ENCODE measurements around the gene C11orf54.

DNA sequence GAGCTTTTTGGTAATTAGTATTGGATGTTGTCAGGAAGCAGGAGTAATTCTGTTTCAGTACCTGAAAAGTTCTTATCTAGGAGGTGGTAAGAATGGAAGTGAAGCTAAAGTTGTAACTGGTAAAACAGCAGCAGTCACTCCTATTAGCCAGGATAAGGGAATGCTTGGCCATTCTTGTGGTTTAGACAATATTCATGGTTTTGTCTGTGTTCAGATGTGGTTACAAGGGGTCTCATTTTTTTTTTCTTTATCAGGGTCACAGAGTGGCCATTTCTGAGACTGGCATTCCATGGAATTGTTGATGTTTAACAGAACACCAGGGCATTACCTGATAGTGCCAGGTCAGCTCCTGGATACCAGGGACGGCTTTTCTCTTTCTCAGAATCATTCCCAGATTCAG, 24.0 kb upstream of the C11orf54 start:
- no peak for TF ChIP-seq EZH2 (IDR thresholded peaks at IDR 0.05; ENCODE audit: low read length)
- TF ChIP-seq, protein P1, sequence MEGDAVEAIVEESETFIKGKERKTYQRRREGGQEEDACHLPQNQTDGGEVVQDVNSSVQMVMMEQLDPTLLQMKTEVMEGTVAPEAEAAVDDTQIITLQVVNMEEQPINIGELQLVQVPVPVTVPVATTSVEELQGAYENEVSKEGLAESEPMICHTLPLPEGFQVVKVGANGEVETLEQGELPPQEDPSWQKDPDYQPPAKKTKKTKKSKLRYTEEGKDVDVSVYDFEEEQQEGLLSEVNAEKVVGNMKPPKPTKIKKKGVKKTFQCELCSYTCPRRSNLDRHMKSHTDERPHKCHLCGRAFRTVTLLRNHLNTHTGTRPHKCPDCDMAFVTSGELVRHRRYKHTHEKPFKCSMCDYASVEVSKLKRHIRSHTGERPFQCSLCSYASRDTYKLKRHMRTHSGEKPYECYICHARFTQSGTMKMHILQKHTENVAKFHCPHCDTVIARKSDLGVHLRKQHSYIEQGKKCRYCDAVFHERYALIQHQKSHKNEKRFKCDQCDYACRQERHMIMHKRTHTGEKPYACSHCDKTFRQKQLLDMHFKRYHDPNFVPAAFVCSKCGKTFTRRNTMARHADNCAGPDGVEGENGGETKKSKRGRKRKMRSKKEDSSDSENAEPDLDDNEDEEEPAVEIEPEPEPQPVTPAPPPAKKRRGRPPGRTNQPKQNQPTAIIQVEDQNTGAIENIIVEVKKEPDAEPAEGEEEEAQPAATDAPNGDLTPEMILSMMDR (optimal IDR thresholded peaks at IDR 0.05 in 1 of 3, IDR thresholded peaks at IDR 0.05 in 1 of 3, conservative IDR thresholded peaks at IDR 0.05 in 1 of 3; ENCODE audit: extremely low read depth in 1 of 3, insufficient read depth in 2 of 3, low read length in 3 of 3) = no peak

All from keratinocyte (primary cell).